Progenitor cell of endocrine pancreas (in vitro differentiated cells): ENCODE data around the gene ASXL1. TPM values are rescaled to one million over a fixed set of nuclear protein-coding genes. Genes with fewer than 3 reads are reported as not detected.

Experiments
- DNase-seq: peaks from one replicate; pipeline ENCODE4 v3.0.0; 2021; ENCODE audit warnings: low spot score; ENCODE audit not compliant: unreplicated experiment
- H3K27ac Mint-ChIP-seq: 2 replicates; pipeline ENCODE4 v1.8.0; 2021; ENCODE audit warnings: mild to moderate bottlenecking, moderate library complexity, mixed read lengths
- H3K27me3 Mint-ChIP-seq: 2 replicates; pipeline ENCODE4 v1.8.0; 2021; ENCODE audit warnings: mixed read lengths
- H3K36me3 Mint-ChIP-seq: 2 replicates; pipeline ENCODE4 v1.8.0; 2022; ENCODE audit warnings: mixed read lengths; ENCODE audit not compliant: insufficient read depth
- H3K4me1 Mint-ChIP-seq: 2 replicates; pipeline ENCODE4 v1.8.0; 2021; ENCODE audit warnings: low read depth, mixed read lengths
- H3K4me3 Mint-ChIP-seq: 2 replicates; pipeline ENCODE4 v1.8.0; 2021; ENCODE audit warnings: low read depth, mild to moderate bottlenecking, moderate library complexity, mixed read lengths
- H3K9me3 Mint-ChIP-seq: 2 replicates; pipeline ENCODE4 v1.8.0; 2021; ENCODE audit warnings: low read depth, mixed read lengths
- total RNA-seq: library from RNA; stranded (reverse); gene quantifications from 2 replicates; pipeline ENCODE4 v1.2.1, GENCODE V29; 2021
- TF ChIP-seq, protein P1 (sequence below): fragments of 200-600 bp; sonication (generic); IDR thresholded peaks from one replicate; pipeline ENCODE4 v1.5.0; 2021; ENCODE audit warnings: antibody characterized with exemption, mild to moderate bottlenecking; ENCODE audit not compliant: unreplicated experiment

The ASXL1 gene
- total RNA-seq, 1 donor from 2014 or later: 201 TPM

DNA sequence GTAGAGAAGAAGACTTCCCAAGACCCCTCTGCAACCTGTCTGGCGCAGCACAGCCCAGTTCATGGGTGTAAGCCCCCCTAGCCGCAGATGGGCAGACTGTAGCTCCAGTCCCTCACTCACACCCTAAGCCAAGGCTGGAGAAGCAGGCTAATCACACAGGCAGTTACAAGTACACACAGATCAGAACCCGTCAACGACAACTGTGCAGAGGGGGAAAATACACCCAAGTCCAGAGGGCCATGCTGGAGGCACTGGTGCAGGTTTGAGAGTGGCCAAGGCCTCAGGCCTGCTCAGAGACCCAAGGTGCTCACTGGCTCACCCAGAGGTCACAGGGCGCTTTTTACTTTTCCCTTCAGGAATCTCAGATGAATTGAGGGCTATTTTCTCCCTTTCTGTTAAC lies 120.9 kb downstream of the ASXL1 start:
- H3K4me1 Mint-ChIP-seq: peaks cover 74% of the 10 kb centered on the region
- no peak for DNase-seq
- peaks cover 1% of the 10 kb centered on the region for H3K36me3 Mint-ChIP-seq
- TF ChIP-seq, protein P1, sequence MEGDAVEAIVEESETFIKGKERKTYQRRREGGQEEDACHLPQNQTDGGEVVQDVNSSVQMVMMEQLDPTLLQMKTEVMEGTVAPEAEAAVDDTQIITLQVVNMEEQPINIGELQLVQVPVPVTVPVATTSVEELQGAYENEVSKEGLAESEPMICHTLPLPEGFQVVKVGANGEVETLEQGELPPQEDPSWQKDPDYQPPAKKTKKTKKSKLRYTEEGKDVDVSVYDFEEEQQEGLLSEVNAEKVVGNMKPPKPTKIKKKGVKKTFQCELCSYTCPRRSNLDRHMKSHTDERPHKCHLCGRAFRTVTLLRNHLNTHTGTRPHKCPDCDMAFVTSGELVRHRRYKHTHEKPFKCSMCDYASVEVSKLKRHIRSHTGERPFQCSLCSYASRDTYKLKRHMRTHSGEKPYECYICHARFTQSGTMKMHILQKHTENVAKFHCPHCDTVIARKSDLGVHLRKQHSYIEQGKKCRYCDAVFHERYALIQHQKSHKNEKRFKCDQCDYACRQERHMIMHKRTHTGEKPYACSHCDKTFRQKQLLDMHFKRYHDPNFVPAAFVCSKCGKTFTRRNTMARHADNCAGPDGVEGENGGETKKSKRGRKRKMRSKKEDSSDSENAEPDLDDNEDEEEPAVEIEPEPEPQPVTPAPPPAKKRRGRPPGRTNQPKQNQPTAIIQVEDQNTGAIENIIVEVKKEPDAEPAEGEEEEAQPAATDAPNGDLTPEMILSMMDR: no peak
- H3K9me3 Mint-ChIP-seq: no peaks in the 10 kb centered on the region
- H3K27me3 Mint-ChIP-seq: no peaks in the 10 kb centered on the region
- peak overlapping the region; percentile 84 for H3K27ac Mint-ChIP-seq
- H3K4me3 Mint-ChIP-seq: no peak overlapping the region

DNA sequence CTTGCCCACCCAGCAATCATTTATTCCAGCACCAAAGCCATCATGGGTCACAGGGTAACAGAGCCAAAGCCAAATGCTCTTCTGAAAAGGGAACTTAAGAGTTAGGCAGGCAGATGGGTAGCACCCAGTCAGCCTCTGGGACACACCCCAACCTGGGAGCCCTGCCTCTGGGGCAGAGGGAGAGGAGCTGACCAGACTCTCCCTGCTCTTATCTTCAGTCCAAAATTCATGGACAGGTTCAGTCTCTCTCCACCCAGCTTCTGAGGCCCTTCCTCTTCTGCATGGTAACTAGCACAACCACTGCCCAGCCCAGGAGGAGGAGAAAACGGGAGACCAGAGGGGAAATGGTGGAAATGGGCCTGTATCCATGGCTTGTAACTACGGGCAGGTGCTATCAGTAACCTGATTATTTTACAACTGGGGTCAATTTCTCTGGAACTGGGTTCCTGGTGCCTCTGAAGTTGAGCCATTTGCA lies 121.6 kb downstream of the ASXL1 start:
- TF ChIP-seq, protein P1: no peak
- no peak for DNase-seq
- Mint-ChIP-seq H3K36me3 (peaks cover 1% of the 10 kb centered on the region), H3K27ac (peak overlapping the region; percentile 84), H3K9me3 (no peaks in the 10 kb centered on the region), H3K27me3 (no peaks in the 10 kb centered on the region), H3K4me1 (peaks cover 68% of the 10 kb centered on the region), H3K4me3 (peak overlapping the region; percentile 50)

DNA sequence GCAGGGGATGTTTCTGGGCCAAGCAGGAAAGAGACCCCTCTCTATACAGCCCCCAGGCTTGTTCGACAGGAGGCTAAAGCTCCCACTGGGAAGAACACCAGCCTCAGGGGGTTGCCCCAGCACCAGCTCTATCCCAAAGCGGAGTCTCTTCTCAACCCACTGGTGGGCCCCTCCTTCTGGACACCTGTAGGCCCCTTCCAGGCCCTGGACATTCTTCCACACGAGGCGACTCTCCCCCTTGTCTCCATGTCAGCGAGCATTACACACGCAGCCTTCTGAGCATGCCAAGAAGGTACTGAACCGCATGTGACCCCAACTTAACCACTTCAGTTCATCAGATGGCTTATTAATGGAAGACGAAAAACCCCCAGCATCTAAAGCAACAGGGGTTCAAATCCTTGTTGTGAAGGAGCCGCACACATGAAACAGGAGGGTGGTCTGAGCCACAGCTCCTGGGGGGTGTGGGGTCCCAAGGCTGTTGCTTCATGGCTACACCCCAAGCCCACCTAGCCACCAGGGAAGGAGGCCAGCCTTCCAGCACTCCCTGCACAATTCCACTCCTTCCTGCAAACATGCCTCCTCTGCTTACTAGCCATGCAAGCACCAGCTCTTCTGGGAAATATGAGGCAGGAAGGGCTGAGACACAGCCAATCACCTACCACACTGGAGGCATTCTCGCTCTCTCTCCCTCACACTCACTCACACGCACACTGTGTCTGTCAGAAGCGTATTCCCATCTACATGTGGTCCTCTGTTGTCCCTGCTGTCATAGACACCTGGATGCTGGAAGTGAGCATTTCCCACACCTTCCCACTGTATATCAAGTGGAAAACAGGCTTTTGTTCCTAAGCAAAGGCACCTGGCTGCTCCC lies 122.5 kb downstream of the ASXL1 start:
- Mint-ChIP-seq H3K27ac (peak overlapping the region; percentile 87), H3K4me1 (peaks cover 68% of the 10 kb centered on the region), H3K27me3 (no peaks in the 10 kb centered on the region), H3K9me3 (no peaks in the 10 kb centered on the region), H3K36me3 (peaks cover 1% of the 10 kb centered on the region), H3K4me3 (peak overlapping the region; percentile 93)
- TF ChIP-seq, protein P1: no peak
- DNase-seq: no peak

DNA sequence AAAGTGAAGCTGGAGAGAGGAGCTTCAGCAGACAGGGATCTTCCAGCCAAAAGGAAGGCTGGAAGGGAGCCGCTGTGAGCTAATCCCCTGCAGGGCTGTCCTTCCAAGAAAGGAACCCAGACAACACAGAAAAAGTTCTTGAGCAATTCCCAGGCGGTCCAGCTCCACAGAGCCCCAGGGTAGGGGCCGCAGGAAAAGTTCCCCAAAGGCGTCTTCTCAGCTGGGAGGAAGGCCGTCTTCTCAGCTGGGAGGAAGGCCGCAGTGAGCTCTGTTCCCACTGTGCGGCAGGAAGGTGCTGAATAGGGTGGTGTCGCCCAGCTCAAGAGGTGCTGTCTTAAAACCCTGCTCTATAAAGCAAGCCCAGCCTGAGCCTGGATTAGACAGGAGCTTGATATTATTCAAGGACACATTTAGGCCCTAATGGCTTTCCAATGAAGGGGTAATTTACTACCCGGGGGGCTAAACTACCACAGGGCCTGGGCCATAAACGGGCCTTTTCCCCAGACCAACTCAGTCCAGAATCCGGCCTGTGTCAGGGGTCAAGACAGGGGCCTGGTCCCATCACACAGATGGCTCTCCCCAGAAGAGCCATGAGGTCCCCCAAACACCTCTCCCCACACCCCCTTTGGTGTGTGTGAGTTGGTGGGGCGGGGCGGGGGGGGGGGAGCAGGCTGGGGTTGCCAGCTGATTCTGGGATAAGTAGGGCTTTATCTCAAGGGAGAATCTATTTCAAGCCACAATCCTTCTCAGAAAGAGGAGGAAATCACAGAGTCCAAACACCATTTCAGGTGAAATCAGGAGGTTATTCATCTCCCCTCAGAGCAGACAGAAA lies 123.4 kb downstream of the ASXL1 start:
- no peaks in the 10 kb centered on the region for H3K27me3 Mint-ChIP-seq
- no peaks in the 10 kb centered on the region for H3K9me3 Mint-ChIP-seq
- H3K4me1 Mint-ChIP-seq: peaks cover 66% of the 10 kb centered on the region
- no peak for DNase-seq
- TF ChIP-seq, protein P1: no peak
- peaks cover 1% of the 10 kb centered on the region for H3K36me3 Mint-ChIP-seq
- H3K4me3 Mint-ChIP-seq: peak overlapping the region; percentile 93
- H3K27ac Mint-ChIP-seq: peak overlapping the region; percentile 87

DNA sequence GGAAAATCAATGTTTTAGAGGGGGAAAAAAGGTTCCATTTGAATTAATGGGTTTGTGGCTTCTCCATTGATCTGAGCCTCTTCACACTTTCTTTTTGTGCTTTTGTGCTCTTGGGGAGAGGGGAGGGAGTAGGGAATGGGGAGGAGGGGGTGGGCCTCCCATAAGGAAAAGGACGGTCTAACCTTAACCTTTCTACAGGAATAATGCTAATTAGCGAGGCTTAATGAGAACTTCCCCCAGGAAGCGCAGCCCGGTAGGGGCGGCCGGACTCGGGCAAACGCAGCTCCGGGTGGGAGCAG lies 124.0 kb downstream of the ASXL1 start:
- Mint-ChIP-seq H3K27me3 (peaks cover 2% of the 10 kb centered on the region), H3K4me3 (peak overlapping the region; percentile 93), H3K9me3 (no peaks in the 10 kb centered on the region), H3K36me3 (peaks cover 1% of the 10 kb centered on the region), H3K27ac (peak overlapping the region; percentile 84), H3K4me1 (peaks cover 60% of the 10 kb centered on the region)
- TF ChIP-seq, protein P1: no peak
- no peak for DNase-seq
